IMR-90 (cell line): Measurements from ENCODE around the gene ULK2. TPM values are rescaled to one million over a fixed set of nuclear protein-coding genes. Genes with fewer than 3 reads are reported as not detected.

Source experiments
- ATAC-seq: fragments of 200-7000 bp; cut with Tn5 transposase; 2 replicates; pipeline ENCODE4 v1.9.1; 2020; ENCODE audit warnings: low read depth, mild to moderate bottlenecking, moderate library complexity
- BruUV-seq: library from RNA; stranded (reverse); fragments of 400-500 nt; replicated peaks from 2 replicates; lab custom pipeline; 2021; lab: Mats Ljungman, UMichigan
- CTCF ChIA-PET: fragments of 300-600 bp; formaldehyde crosslinking; extraction: SDS; loops from one replicate; lab custom pipeline; 2021; ENCODE audit warnings: antibody characterized with exemption; lab: Yijun Ruan, JAX
- POLR2A ChIA-PET: fragments of 300-600 bp; sonication (Branson Sonifier 250); formaldehyde crosslinking; loops from one replicate; lab custom pipeline; 2022; ENCODE audit warnings: antibody characterized with exemption; ENCODE audit not compliant: unreplicated experiment; lab: Charles Lee
- DNase-seq: peaks from one replicate; pipeline ENCODE4 v3.0.0; 2013
- H2AFZ ChIP-seq: replicated peaks from 2 replicates; pipeline ENCODE3; 2013; ENCODE audit warnings: low read length, mild to moderate bottlenecking; ENCODE audit not compliant: poor library complexity
- H2AK5ac ChIP-seq: 2 replicates; pipeline ENCODE4 v1.6.1; 2013; ENCODE audit warnings: low read depth, low read length, inconsistent platforms
- H2AK9ac ChIP-seq: replicated peaks from 2 replicates; pipeline ENCODE3; 2013; ENCODE audit warnings: mild to moderate bottlenecking, low read depth, low read length, moderate library complexity; ENCODE audit not compliant: poor library complexity
- H2BK120ac ChIP-seq: 2 replicates; pipeline ENCODE4 v1.6.1; 2013; ENCODE audit warnings: low read depth, low read length, inconsistent platforms
- H2BK15ac ChIP-seq: 3 replicates; pipeline ENCODE4 v1.6.1; 2013; ENCODE audit warnings: low read depth, low read length, inconsistent platforms
- H2BK20ac ChIP-seq: 2 replicates; pipeline ENCODE4 v1.6.1; 2013; ENCODE audit warnings: low read depth, mild to moderate bottlenecking, inconsistent platforms, low read length, moderate library complexity
- H2BK5ac ChIP-seq: 2 replicates; pipeline ENCODE4 v1.6.1; 2013; ENCODE audit warnings: mild to moderate bottlenecking, low read depth, low read length, inconsistent platforms; ENCODE audit not compliant: poor library complexity, severe bottlenecking
- H3K14ac ChIP-seq: replicated peaks from 2 replicates; pipeline ENCODE4 v1.6.1; 2013; ENCODE audit warnings: low read depth, low read length, inconsistent platforms
- H3K18ac ChIP-seq: 2 replicates; pipeline ENCODE4 v1.6.1; 2013; ENCODE audit warnings: low read depth, low read length, control low read depth
- H3K23ac ChIP-seq: 2 replicates; pipeline ENCODE4 v1.6.1; 2013; ENCODE audit warnings: low read depth, low read length, inconsistent platforms
- H3K27ac ChIP-seq: 2 replicates; pipeline ENCODE4 v1.5.1; 2013; ENCODE audit warnings: mild to moderate bottlenecking, control low read depth, low read length; ENCODE audit not compliant: insufficient read depth
- H3K27me3 ChIP-seq: 2 replicates; pipeline ENCODE4 v1.6.1; 2013; ENCODE audit warnings: low read length; ENCODE audit not compliant: control insufficient read depth, insufficient read depth
- H3K36me3 ChIP-seq: 2 replicates; pipeline ENCODE4 v1.6.1; 2013; ENCODE audit warnings: low read length, mixed read lengths; ENCODE audit not compliant: control insufficient read depth, insufficient read depth
- H3K4ac ChIP-seq: 2 replicates; pipeline ENCODE4 v1.6.1; 2013; ENCODE audit warnings: low read depth, low read length, inconsistent platforms
- H3K4me1 ChIP-seq: 2 replicates; pipeline ENCODE4 v1.6.1; 2013; ENCODE audit warnings: low read length, mixed read lengths; ENCODE audit not compliant: control insufficient read depth, insufficient read depth
- H3K4me2 ChIP-seq: 2 replicates; pipeline ENCODE4 v1.6.1; 2013; ENCODE audit warnings: low read depth, mild to moderate bottlenecking, control low read depth, low read length, moderate library complexity
- H3K4me3 ChIP-seq: 2 replicates; pipeline ENCODE4 v1.5.1; 2013; ENCODE audit warnings: low read depth, mild to moderate bottlenecking, control low read depth, low read length, moderate library complexity; ENCODE audit not compliant: insufficient read depth
- H3K56ac ChIP-seq: 2 replicates; pipeline ENCODE4 v1.6.1; 2013; ENCODE audit warnings: low read length, inconsistent platforms; ENCODE audit not compliant: insufficient read depth; ENCODE audit errors: extremely low read depth
- H3K79me1 ChIP-seq, 2 experiments: 2 replicates each; pipeline ENCODE4 v1.6.1; 2013; ENCODE audit warnings: low read length in 2 of 2, inconsistent platforms in 1 of 2, low read depth in 1 of 2
- H3K9ac ChIP-seq: 2 replicates; pipeline ENCODE4 v1.6.1; 2013; ENCODE audit warnings: low read depth, low read length, control low read depth
- H3K9me1 ChIP-seq: 2 replicates; pipeline ENCODE4 v1.6.1; 2013; ENCODE audit warnings: low read length, inconsistent platforms; ENCODE audit not compliant: insufficient read depth
- H3K9me3 ChIP-seq: 2 replicates; pipeline ENCODE4 v1.6.1; 2013; ENCODE audit warnings: low read length; ENCODE audit not compliant: control insufficient read depth, insufficient read depth
- H4K20me1 ChIP-seq: 2 replicates; pipeline ENCODE4 v1.6.1; 2013; ENCODE audit warnings: low read length, inconsistent platforms; ENCODE audit not compliant: insufficient read depth
- H4K5ac ChIP-seq: 2 replicates; pipeline ENCODE4 v1.6.1; 2013; ENCODE audit warnings: mild to moderate bottlenecking, low read depth, low read length, control low read depth
- H4K8ac ChIP-seq, 2 experiments: 2 replicates each; pipeline ENCODE4 v1.6.1; 2013; ENCODE audit warnings: low read depth in 2 of 2, low read length in 2 of 2, control low read depth in 1 of 2, inconsistent platforms in 1 of 2
- H4K91ac ChIP-seq: 2 replicates; pipeline ENCODE4 v1.6.1; 2013; ENCODE audit warnings: low read depth, low read length, inconsistent platforms; ENCODE audit not compliant: insufficient read depth
- BHLHE40 ChIP-seq: fragments of 150-350 bp; IDR thresholded peaks from 2 replicates; pipeline ENCODE4 v1.6.1; 2016; ENCODE audit warnings: mild to moderate bottlenecking, low read depth, low read length
- CEBPB ChIP-seq: IDR thresholded peaks from 2 replicates; pipeline ENCODE4 v1.6.1; 2012; ENCODE audit warnings: low read depth, low read length, improper control_type of control experiment
- CHD1 ChIP-seq: IDR thresholded peaks from 2 replicates; pipeline ENCODE4 v1.6.1; 2012; ENCODE audit warnings: low read depth, low read length, improper control_type of control experiment
- FOS ChIP-seq: fragments of 150-350 bp; IDR thresholded peaks from 2 replicates; pipeline ENCODE4 v1.6.1; 2016; ENCODE audit warnings: low read depth, low read length
- MAFK ChIP-seq: IDR thresholded peaks from 2 replicates; pipeline ENCODE4 v1.6.1; 2012; ENCODE audit warnings: low read depth, low read length, improper control_type of control experiment
- MAZ ChIP-seq: IDR thresholded peaks from 2 replicates; pipeline ENCODE4 v1.6.1; 2012; ENCODE audit warnings: low read depth, mild to moderate bottlenecking, low read length, improper control_type of control experiment, moderate library complexity, borderline replicate concordance
- MXI1 ChIP-seq: IDR thresholded peaks from 2 replicates; pipeline ENCODE4 v1.6.1; 2012; ENCODE audit warnings: low read depth, mild to moderate bottlenecking, low read length, moderate library complexity, borderline replicate concordance
- NFE2L2 ChIP-seq: fragments of 150-350 bp; IDR thresholded peaks from 2 replicates; pipeline ENCODE4 v1.6.1; 2016; ENCODE audit warnings: low read depth, mild to moderate bottlenecking, low read length
- POLR2A ChIP-seq: IDR thresholded peaks from 2 replicates; pipeline ENCODE4 v1.6.1; 2012; ENCODE audit warnings: mild to moderate bottlenecking, low read depth, low read length
- RAD21 ChIP-seq: IDR thresholded peaks from 2 replicates; pipeline ENCODE4 v1.6.1; 2012; ENCODE audit warnings: low read length, improper control_type of control experiment
- RCOR1 ChIP-seq: IDR thresholded peaks from 2 replicates; pipeline ENCODE4 v1.6.1; 2012; ENCODE audit warnings: mild to moderate bottlenecking, low read length, improper control_type of control experiment; ENCODE audit not compliant: insufficient replicate concordance
- RFX5 ChIP-seq: IDR thresholded peaks from 2 replicates; pipeline ENCODE4 v1.8.0; 2012; ENCODE audit warnings: low read depth, mild to moderate bottlenecking, low read length, moderate library complexity
- SMC3 ChIP-seq: fragments of 150-350 bp; IDR thresholded peaks from 2 replicates; pipeline ENCODE4 v1.6.1; 2016; ENCODE audit warnings: low read depth, mild to moderate bottlenecking, antibody characterized with exemption, low read length, moderate library complexity
- USF2 ChIP-seq: fragments of 150-350 bp; IDR thresholded peaks from 2 replicates; pipeline ENCODE4 v1.6.1; 2017; ENCODE audit warnings: mild to moderate bottlenecking, antibody characterized with exemption, low read length, low read depth
- whole genome bisulfite sequencing, 2 experiments: methylation state at CpG; one replicate each; pipeline versions ENCODE4 v1.1.5 to v1.1.7; 2013; ENCODE audit warnings: missing lambda C conversion rate in 2 of 2; ENCODE audit not compliant: insufficient read length in 1 of 2; ENCODE audit errors: extremely low coverage in 2 of 2; 5-methylcytosine and 5-hydroxymethylcytosine counted together
- dilution Hi-C: fragments of 300-500 bp; cut with HindIII; formaldehyde crosslinking; loops from one replicate; pipeline ENCODE4 v1.14.3; 2018; ENCODE audit warnings: low sequenced_read_pairs; ENCODE audit not compliant: unreplicated experiment
- in situ Hi-C: fragments of 300-500 bp; cut with MboI; formaldehyde crosslinking; loops from 3 replicates; pipeline ENCODE4 v1.14.3; 2019; ENCODE audit warnings: low sequenced_read_pairs, inconsistent platforms, mixed read lengths
- intact Hi-C: fragments of 100-400 bp; cut with micrococcal nuclease; formaldehyde crosslinking; loops from 2 replicates; pipeline ENCODE4 v1.10.0; 2022
- polyA plus RNA-seq, 3 experiments: library from polyadenylated mRNA; depleted of rRNA; stranded (reverse); fragments of >200 nt; gene quantifications; 2 replicates each; pipeline ENCODE4 v1.2.3, GENCODE V29; 2012; ENCODE audit warnings: low replicate concordance in 1 of 3
- total RNA-seq: library from RNA; depleted of rRNA; stranded (reverse); fragments of >200 nt; gene quantifications from 2 replicates; pipeline ENCODE4 v1.2.3, GENCODE V29; 2012
- TF ChIP-seq, protein P1 (sequence below): fragments of 150-350 bp; IDR thresholded peaks from 2 replicates; pipeline ENCODE4 v1.6.1; 2016; ENCODE audit warnings: low read depth, mild to moderate bottlenecking, low read length, moderate library complexity, borderline replicate concordance
- TF ChIP-seq, protein P2 (sequence below): conservative IDR thresholded peaks from 2 replicates; pipeline ENCODE4 v1.5.1; 2012; ENCODE audit warnings: mild to moderate bottlenecking, low read depth, low read length, improper control_type of control experiment

ULK2 gene
- total and polyA plus RNA-seq, 2 of the 4 experiments (the other 2 are of a cell fraction) = 8.9 to 10.8 TPM

- dilution Hi-C loops (no loop called here), intact Hi-C loops (no loop called here)
- CTCF ChIA-PET = no interaction called here
Observed at GRCh38 chr17:19741832-19742457, 125.8 kb downstream of the ULK2 start.

More at GRCh38 chr17:19741832-19742457, 125.8 kb downstream of the ULK2 start:
- no peak overlapping the region for H3K27ac ChIP-seq
- H3K4ac ChIP-seq = no peak overlapping the region
- H4K8ac ChIP-seq = no peak overlapping the region
- H3K4me1 ChIP-seq = no peaks in the 10 kb centered on the region
- TF ChIP-seq NFE2L2 (no peak), SMC3 (no peak), RFX5 (no peak), BHLHE40 (no peak), MAFK (no peak), RAD21 (no peak), RCOR1 (no peak), CEBPB (no peak), MAZ (no peak), USF2 (no peak), MXI1 (no peak), CHD1 (no peak), POLR2A (no peak), FOS (no peak)
- TF ChIP-seq, protein P1, sequence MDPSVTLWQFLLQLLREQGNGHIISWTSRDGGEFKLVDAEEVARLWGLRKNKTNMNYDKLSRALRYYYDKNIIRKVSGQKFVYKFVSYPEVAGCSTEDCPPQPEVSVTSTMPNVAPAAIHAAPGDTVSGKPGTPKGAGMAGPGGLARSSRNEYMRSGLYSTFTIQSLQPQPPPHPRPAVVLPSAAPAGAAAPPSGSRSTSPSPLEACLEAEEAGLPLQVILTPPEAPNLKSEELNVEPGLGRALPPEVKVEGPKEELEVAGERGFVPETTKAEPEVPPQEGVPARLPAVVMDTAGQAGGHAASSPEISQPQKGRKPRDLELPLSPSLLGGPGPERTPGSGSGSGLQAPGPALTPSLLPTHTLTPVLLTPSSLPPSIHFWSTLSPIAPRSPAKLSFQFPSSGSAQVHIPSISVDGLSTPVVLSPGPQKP = no peak
- TF ChIP-seq, protein P2, sequence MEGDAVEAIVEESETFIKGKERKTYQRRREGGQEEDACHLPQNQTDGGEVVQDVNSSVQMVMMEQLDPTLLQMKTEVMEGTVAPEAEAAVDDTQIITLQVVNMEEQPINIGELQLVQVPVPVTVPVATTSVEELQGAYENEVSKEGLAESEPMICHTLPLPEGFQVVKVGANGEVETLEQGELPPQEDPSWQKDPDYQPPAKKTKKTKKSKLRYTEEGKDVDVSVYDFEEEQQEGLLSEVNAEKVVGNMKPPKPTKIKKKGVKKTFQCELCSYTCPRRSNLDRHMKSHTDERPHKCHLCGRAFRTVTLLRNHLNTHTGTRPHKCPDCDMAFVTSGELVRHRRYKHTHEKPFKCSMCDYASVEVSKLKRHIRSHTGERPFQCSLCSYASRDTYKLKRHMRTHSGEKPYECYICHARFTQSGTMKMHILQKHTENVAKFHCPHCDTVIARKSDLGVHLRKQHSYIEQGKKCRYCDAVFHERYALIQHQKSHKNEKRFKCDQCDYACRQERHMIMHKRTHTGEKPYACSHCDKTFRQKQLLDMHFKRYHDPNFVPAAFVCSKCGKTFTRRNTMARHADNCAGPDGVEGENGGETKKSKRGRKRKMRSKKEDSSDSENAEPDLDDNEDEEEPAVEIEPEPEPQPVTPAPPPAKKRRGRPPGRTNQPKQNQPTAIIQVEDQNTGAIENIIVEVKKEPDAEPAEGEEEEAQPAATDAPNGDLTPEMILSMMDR = no peak
- H4K91ac ChIP-seq = no peak overlapping the region
- H3K4me2 ChIP-seq = no peak overlapping the region
- no peaks in the 10 kb centered on the region for H3K9me1 ChIP-seq
- no peaks in the 10 kb centered on the region for H3K79me1 ChIP-seq
- H2BK5ac ChIP-seq = no peak overlapping the region
- no peak for DNase-seq
- in situ Hi-C loops = no loop called here
- H2BK20ac ChIP-seq = no peak overlapping the region
- no peak overlapping the region for H3K56ac ChIP-seq
- no peak overlapping the region for H2BK15ac ChIP-seq
- no peaks in the 10 kb centered on the region for H3K9me3 ChIP-seq
- no peak overlapping the region for H2BK120ac ChIP-seq
- no peak for ATAC-seq
- H3K14ac ChIP-seq = no peak overlapping the region
- no peak overlapping the region for H4K5ac ChIP-seq
- peaks cover 24% of the 10 kb centered on the region for H3K27me3 ChIP-seq
- peak overlapping the region; percentile 23 for H2AFZ ChIP-seq
- no peak overlapping the region for H2AK5ac ChIP-seq
- POLR2A ChIA-PET = no interaction called here
- WGBS, 2 experiments = 60% methylated on average over 1 of the region's 14 CpGs; no CpG with 5 or more reads in 1 of the 2 experiments
- H3K9ac ChIP-seq = no peak overlapping the region
- H3K18ac ChIP-seq = no peak overlapping the region
- no peaks in the 10 kb centered on the region for H3K36me3 ChIP-seq
- no peak overlapping the region for H2AK9ac ChIP-seq
- H3K23ac ChIP-seq = no peak overlapping the region
- BruUV-seq = no TSS peak
- no peaks in the 10 kb centered on the region for H4K20me1 ChIP-seq
- no peak overlapping the region for H3K4me3 ChIP-seq
